IMR-90 (cell line): ENCODE measurements around the gene NFE2L2. TPM values are rescaled to one million over a fixed set of nuclear protein-coding genes. Genes with fewer than 3 reads are reported as not detected.

Experiments used
- ATAC-seq: fragments of 200-7000 bp; cut with Tn5 transposase; 2 replicates; pipeline ENCODE4 v1.9.1; 2020; ENCODE audit warnings: low read depth, mild to moderate bottlenecking, moderate library complexity
- BruUV-seq: library from RNA; stranded (reverse); fragments of 400-500 nt; replicated peaks from 2 replicates; lab custom pipeline; 2021; lab: Mats Ljungman, UMichigan
- CTCF ChIA-PET: fragments of 300-600 bp; formaldehyde crosslinking; extraction: SDS; loops from one replicate; lab custom pipeline; 2021; ENCODE audit warnings: antibody characterized with exemption; lab: Yijun Ruan, JAX
- POLR2A ChIA-PET: fragments of 300-600 bp; sonication (Branson Sonifier 250); formaldehyde crosslinking; loops from one replicate; lab custom pipeline; 2022; ENCODE audit warnings: antibody characterized with exemption; ENCODE audit not compliant: unreplicated experiment; lab: Charles Lee
- DNase-seq: peaks from one replicate; pipeline ENCODE4 v3.0.0; 2013
- H2AFZ ChIP-seq: replicated peaks from 2 replicates; pipeline ENCODE3; 2013; ENCODE audit warnings: low read length, mild to moderate bottlenecking; ENCODE audit not compliant: poor library complexity
- H2AK5ac ChIP-seq: 2 replicates; pipeline ENCODE4 v1.6.1; 2013; ENCODE audit warnings: low read depth, low read length, inconsistent platforms
- H2AK9ac ChIP-seq: replicated peaks from 2 replicates; pipeline ENCODE3; 2013; ENCODE audit warnings: mild to moderate bottlenecking, low read depth, low read length, moderate library complexity; ENCODE audit not compliant: poor library complexity
- H2BK120ac ChIP-seq: 2 replicates; pipeline ENCODE4 v1.6.1; 2013; ENCODE audit warnings: low read depth, low read length, inconsistent platforms
- H2BK15ac ChIP-seq: 3 replicates; pipeline ENCODE4 v1.6.1; 2013; ENCODE audit warnings: low read depth, low read length, inconsistent platforms
- H2BK20ac ChIP-seq: 2 replicates; pipeline ENCODE4 v1.6.1; 2013; ENCODE audit warnings: low read depth, mild to moderate bottlenecking, inconsistent platforms, low read length, moderate library complexity
- H2BK5ac ChIP-seq: 2 replicates; pipeline ENCODE4 v1.6.1; 2013; ENCODE audit warnings: mild to moderate bottlenecking, low read depth, low read length, inconsistent platforms; ENCODE audit not compliant: poor library complexity, severe bottlenecking
- H3K14ac ChIP-seq: replicated peaks from 2 replicates; pipeline ENCODE4 v1.6.1; 2013; ENCODE audit warnings: low read depth, low read length, inconsistent platforms
- H3K18ac ChIP-seq: 2 replicates; pipeline ENCODE4 v1.6.1; 2013; ENCODE audit warnings: low read depth, low read length, control low read depth
- H3K23ac ChIP-seq: 2 replicates; pipeline ENCODE4 v1.6.1; 2013; ENCODE audit warnings: low read depth, low read length, inconsistent platforms
- H3K27ac ChIP-seq: 2 replicates; pipeline ENCODE4 v1.5.1; 2013; ENCODE audit warnings: mild to moderate bottlenecking, control low read depth, low read length; ENCODE audit not compliant: insufficient read depth
- H3K27me3 ChIP-seq: 2 replicates; pipeline ENCODE4 v1.6.1; 2013; ENCODE audit warnings: low read length; ENCODE audit not compliant: control insufficient read depth, insufficient read depth
- H3K36me3 ChIP-seq: 2 replicates; pipeline ENCODE4 v1.6.1; 2013; ENCODE audit warnings: low read length, mixed read lengths; ENCODE audit not compliant: control insufficient read depth, insufficient read depth
- H3K4ac ChIP-seq: 2 replicates; pipeline ENCODE4 v1.6.1; 2013; ENCODE audit warnings: low read depth, low read length, inconsistent platforms
- H3K4me1 ChIP-seq: 2 replicates; pipeline ENCODE4 v1.6.1; 2013; ENCODE audit warnings: low read length, mixed read lengths; ENCODE audit not compliant: control insufficient read depth, insufficient read depth
- H3K4me2 ChIP-seq: 2 replicates; pipeline ENCODE4 v1.6.1; 2013; ENCODE audit warnings: low read depth, mild to moderate bottlenecking, control low read depth, low read length, moderate library complexity
- H3K4me3 ChIP-seq: 2 replicates; pipeline ENCODE4 v1.5.1; 2013; ENCODE audit warnings: low read depth, mild to moderate bottlenecking, control low read depth, low read length, moderate library complexity; ENCODE audit not compliant: insufficient read depth
- H3K56ac ChIP-seq: 2 replicates; pipeline ENCODE4 v1.6.1; 2013; ENCODE audit warnings: low read length, inconsistent platforms; ENCODE audit not compliant: insufficient read depth; ENCODE audit errors: extremely low read depth
- H3K79me1 ChIP-seq, 2 experiments: 2 replicates each; pipeline ENCODE4 v1.6.1; 2013; ENCODE audit warnings: low read length in 2 of 2, inconsistent platforms in 1 of 2, low read depth in 1 of 2
- H3K9ac ChIP-seq: 2 replicates; pipeline ENCODE4 v1.6.1; 2013; ENCODE audit warnings: low read depth, low read length, control low read depth
- H3K9me1 ChIP-seq: 2 replicates; pipeline ENCODE4 v1.6.1; 2013; ENCODE audit warnings: low read length, inconsistent platforms; ENCODE audit not compliant: insufficient read depth
- H3K9me3 ChIP-seq: 2 replicates; pipeline ENCODE4 v1.6.1; 2013; ENCODE audit warnings: low read length; ENCODE audit not compliant: control insufficient read depth, insufficient read depth
- H4K20me1 ChIP-seq: 2 replicates; pipeline ENCODE4 v1.6.1; 2013; ENCODE audit warnings: low read length, inconsistent platforms; ENCODE audit not compliant: insufficient read depth
- H4K5ac ChIP-seq: 2 replicates; pipeline ENCODE4 v1.6.1; 2013; ENCODE audit warnings: mild to moderate bottlenecking, low read depth, low read length, control low read depth
- H4K8ac ChIP-seq, 2 experiments: 2 replicates each; pipeline ENCODE4 v1.6.1; 2013; ENCODE audit warnings: low read depth in 2 of 2, low read length in 2 of 2, control low read depth in 1 of 2, inconsistent platforms in 1 of 2
- H4K91ac ChIP-seq: 2 replicates; pipeline ENCODE4 v1.6.1; 2013; ENCODE audit warnings: low read depth, low read length, inconsistent platforms; ENCODE audit not compliant: insufficient read depth
- CEBPB ChIP-seq: IDR thresholded peaks from 2 replicates; pipeline ENCODE4 v1.6.1; 2012; ENCODE audit warnings: low read depth, low read length, improper control_type of control experiment
- CHD1 ChIP-seq: IDR thresholded peaks from 2 replicates; pipeline ENCODE4 v1.6.1; 2012; ENCODE audit warnings: low read depth, low read length, improper control_type of control experiment
- FOS ChIP-seq: fragments of 150-350 bp; IDR thresholded peaks from 2 replicates; pipeline ENCODE4 v1.6.1; 2016; ENCODE audit warnings: low read depth, low read length
- MAFK ChIP-seq: IDR thresholded peaks from 2 replicates; pipeline ENCODE4 v1.6.1; 2012; ENCODE audit warnings: low read depth, low read length, improper control_type of control experiment
- MXI1 ChIP-seq: IDR thresholded peaks from 2 replicates; pipeline ENCODE4 v1.6.1; 2012; ENCODE audit warnings: low read depth, mild to moderate bottlenecking, low read length, moderate library complexity, borderline replicate concordance
- NFE2L2 ChIP-seq: fragments of 150-350 bp; IDR thresholded peaks from 2 replicates; pipeline ENCODE4 v1.6.1; 2016; ENCODE audit warnings: low read depth, mild to moderate bottlenecking, low read length
- POLR2A ChIP-seq: IDR thresholded peaks from 2 replicates; pipeline ENCODE4 v1.6.1; 2012; ENCODE audit warnings: mild to moderate bottlenecking, low read depth, low read length
- RAD21 ChIP-seq: IDR thresholded peaks from 2 replicates; pipeline ENCODE4 v1.6.1; 2012; ENCODE audit warnings: low read length, improper control_type of control experiment
- RCOR1 ChIP-seq: IDR thresholded peaks from 2 replicates; pipeline ENCODE4 v1.6.1; 2012; ENCODE audit warnings: mild to moderate bottlenecking, low read length, improper control_type of control experiment; ENCODE audit not compliant: insufficient replicate concordance
- RFX5 ChIP-seq: IDR thresholded peaks from 2 replicates; pipeline ENCODE4 v1.8.0; 2012; ENCODE audit warnings: low read depth, mild to moderate bottlenecking, low read length, moderate library complexity
- SMC3 ChIP-seq: fragments of 150-350 bp; IDR thresholded peaks from 2 replicates; pipeline ENCODE4 v1.6.1; 2016; ENCODE audit warnings: low read depth, mild to moderate bottlenecking, antibody characterized with exemption, low read length, moderate library complexity
- WGBS, 2 experiments: methylation state at CpG; one replicate each; pipeline versions ENCODE4 v1.1.5 to v1.1.7; 2013; ENCODE audit warnings: missing lambda C conversion rate in 2 of 2; ENCODE audit not compliant: insufficient read length in 1 of 2; ENCODE audit errors: extremely low coverage in 2 of 2; 5-methylcytosine and 5-hydroxymethylcytosine counted together
- dilution Hi-C: fragments of 300-500 bp; cut with HindIII; formaldehyde crosslinking; loops from one replicate; pipeline ENCODE4 v1.14.3; 2018; ENCODE audit warnings: low sequenced_read_pairs; ENCODE audit not compliant: unreplicated experiment
- in situ Hi-C: fragments of 300-500 bp; cut with MboI; formaldehyde crosslinking; loops from 3 replicates; pipeline ENCODE4 v1.14.3; 2019; ENCODE audit warnings: low sequenced_read_pairs, inconsistent platforms, mixed read lengths
- intact Hi-C: fragments of 100-400 bp; cut with micrococcal nuclease; formaldehyde crosslinking; loops from 2 replicates; pipeline ENCODE4 v1.10.0; 2022
- polyA plus RNA-seq, 3 experiments: library from polyadenylated mRNA; depleted of rRNA; stranded (reverse); fragments of >200 nt; gene quantifications; 2 replicates each; pipeline ENCODE4 v1.2.3, GENCODE V29; 2012; ENCODE audit warnings: low replicate concordance in 1 of 3
- total RNA-seq: library from RNA; depleted of rRNA; stranded (reverse); fragments of >200 nt; gene quantifications from 2 replicates; pipeline ENCODE4 v1.2.3, GENCODE V29; 2012
- TF ChIP-seq, protein P1 (sequence below): fragments of 150-350 bp; IDR thresholded peaks from 2 replicates; pipeline ENCODE4 v1.6.1; 2016; ENCODE audit warnings: low read depth, mild to moderate bottlenecking, low read length, moderate library complexity, borderline replicate concordance
- TF ChIP-seq, protein P2 (sequence below): conservative IDR thresholded peaks from 2 replicates; pipeline ENCODE4 v1.5.1; 2012; ENCODE audit warnings: mild to moderate bottlenecking, low read depth, low read length, improper control_type of control experiment
- TF ChIP-seq, protein P3 (sequence below): fragments of 150-350 bp; IDR thresholded peaks from 2 replicates; pipeline ENCODE4 v1.6.1; 2017; ENCODE audit warnings: mild to moderate bottlenecking, antibody characterized with exemption, low read length, low read depth

NFE2L2 gene
- total and polyA plus RNA-seq, 2 of the 4 experiments (the other 2 are of a cell fraction): 72.7 to 83.5 TPM

DNA sequence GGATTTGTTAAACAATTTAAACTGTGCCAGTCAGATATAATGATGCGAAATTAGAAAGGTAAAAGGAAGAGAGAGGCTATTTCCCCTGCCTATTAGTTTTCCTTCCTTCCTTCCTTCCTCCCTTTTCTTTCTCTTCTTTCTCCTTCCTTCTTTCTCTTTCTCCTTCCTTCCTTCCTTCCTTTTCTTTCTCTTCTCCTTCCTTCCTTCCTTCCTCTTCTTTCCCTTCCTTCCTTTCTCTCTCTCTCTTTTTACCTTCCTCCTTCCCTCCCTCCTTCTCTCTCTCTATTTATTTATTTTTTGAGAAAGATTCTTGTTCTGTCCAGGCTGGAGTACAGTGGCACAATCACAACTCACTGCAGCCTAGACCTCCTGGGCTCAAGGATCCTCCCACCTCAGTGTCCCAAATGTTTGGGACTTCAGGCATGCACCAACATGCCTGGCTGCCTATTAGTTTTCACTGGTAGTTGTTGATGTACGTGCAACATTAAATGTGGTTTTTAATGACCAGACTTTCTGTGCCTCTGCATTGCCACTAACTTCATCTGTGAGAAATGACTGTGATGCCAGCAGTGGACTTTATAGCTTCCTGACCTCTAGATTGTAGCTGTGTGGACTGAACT, 48.7 kb upstream of the NFE2L2 start (continued):
- TF ChIP-seq CHD1: no peak

DNA sequence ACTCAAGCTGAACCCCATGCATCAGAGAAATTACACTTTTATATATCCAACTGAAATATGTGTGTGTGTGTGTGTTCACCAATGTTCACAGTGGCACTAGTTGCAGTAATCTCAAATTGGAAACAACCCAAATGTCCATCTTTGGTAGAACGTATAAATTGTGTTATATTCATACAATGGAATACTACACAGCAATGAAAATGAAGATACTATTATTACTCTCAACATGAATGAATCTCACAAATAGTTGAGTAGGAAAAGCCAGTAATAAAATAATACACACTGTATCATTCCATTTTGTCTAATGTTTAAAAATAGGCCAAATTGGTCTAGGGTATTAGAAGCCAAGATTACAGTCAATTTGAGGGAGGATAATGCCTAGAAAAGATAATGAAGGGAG, 48.0 kb upstream of the NFE2L2 start:
- Histone ChIP-seq H4K8ac (no peak overlapping the region), H3K4me3 (no peak overlapping the region), H3K9me1 (peaks cover 8% of the 10 kb centered on the region; the same call in 1 of the 2 replicates), H3K23ac (no peak overlapping the region), H3K9ac (no peak overlapping the region), H2BK20ac (no peak overlapping the region), H2BK120ac (no peak overlapping the region), H3K14ac (no peak overlapping the region), H4K91ac (no peak overlapping the region), H2BK15ac (no peak overlapping the region), H3K56ac (no peak overlapping the region), H3K4me1 (peaks cover 7% of the 10 kb centered on the region), H3K36me3 (no peaks in the 10 kb centered on the region), H3K79me1 (no peaks in the 10 kb centered on the region; a peak in 1 of 4 replicates), H3K4me2 (no peak overlapping the region), H4K20me1 (no peaks in the 10 kb centered on the region), H3K4ac (no peak overlapping the region), H4K5ac (no peak overlapping the region), H2AK5ac (no peak overlapping the region), H3K9me3 (no peaks in the 10 kb centered on the region), H3K27me3 (no peaks in the 10 kb centered on the region), H2AFZ (no peak overlapping the region), H3K18ac (no peak overlapping the region), H2AK9ac (no peak overlapping the region), H3K27ac (no peak overlapping the region), H2BK5ac (peak overlapping the region; percentile 67)
- in situ Hi-C loops (no loop called here), dilution Hi-C loops (no loop called here), intact Hi-C loops (loop anchor here (5.0 kb wide), 1 partner anchor 35 kb away; no protein-coding TSS in a partner anchor)
- POLR2A ChIA-PET: no interaction called here
- no CpG with 5 or more reads among the region's 1 CpG for WGBS, 2 experiments
- CTCF ChIA-PET: no interaction called here
- no TSS peak for BruUV-seq
- no peak for ATAC-seq
- no peak for DNase-seq
- TF ChIP-seq CHD1 (no peak), RAD21 (no peak), CEBPB (no peak), POLR2A (no peak), RCOR1 (no peak), RFX5 (no peak), FOS (no peak), MAFK (no peak), SMC3 (no peak), MXI1 (no peak), NFE2L2 (no peak)
- TF ChIP-seq, protein P1, sequence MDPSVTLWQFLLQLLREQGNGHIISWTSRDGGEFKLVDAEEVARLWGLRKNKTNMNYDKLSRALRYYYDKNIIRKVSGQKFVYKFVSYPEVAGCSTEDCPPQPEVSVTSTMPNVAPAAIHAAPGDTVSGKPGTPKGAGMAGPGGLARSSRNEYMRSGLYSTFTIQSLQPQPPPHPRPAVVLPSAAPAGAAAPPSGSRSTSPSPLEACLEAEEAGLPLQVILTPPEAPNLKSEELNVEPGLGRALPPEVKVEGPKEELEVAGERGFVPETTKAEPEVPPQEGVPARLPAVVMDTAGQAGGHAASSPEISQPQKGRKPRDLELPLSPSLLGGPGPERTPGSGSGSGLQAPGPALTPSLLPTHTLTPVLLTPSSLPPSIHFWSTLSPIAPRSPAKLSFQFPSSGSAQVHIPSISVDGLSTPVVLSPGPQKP: no peak
- TF ChIP-seq, protein P2, sequence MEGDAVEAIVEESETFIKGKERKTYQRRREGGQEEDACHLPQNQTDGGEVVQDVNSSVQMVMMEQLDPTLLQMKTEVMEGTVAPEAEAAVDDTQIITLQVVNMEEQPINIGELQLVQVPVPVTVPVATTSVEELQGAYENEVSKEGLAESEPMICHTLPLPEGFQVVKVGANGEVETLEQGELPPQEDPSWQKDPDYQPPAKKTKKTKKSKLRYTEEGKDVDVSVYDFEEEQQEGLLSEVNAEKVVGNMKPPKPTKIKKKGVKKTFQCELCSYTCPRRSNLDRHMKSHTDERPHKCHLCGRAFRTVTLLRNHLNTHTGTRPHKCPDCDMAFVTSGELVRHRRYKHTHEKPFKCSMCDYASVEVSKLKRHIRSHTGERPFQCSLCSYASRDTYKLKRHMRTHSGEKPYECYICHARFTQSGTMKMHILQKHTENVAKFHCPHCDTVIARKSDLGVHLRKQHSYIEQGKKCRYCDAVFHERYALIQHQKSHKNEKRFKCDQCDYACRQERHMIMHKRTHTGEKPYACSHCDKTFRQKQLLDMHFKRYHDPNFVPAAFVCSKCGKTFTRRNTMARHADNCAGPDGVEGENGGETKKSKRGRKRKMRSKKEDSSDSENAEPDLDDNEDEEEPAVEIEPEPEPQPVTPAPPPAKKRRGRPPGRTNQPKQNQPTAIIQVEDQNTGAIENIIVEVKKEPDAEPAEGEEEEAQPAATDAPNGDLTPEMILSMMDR: no peak
- TF ChIP-seq, protein P3, sequence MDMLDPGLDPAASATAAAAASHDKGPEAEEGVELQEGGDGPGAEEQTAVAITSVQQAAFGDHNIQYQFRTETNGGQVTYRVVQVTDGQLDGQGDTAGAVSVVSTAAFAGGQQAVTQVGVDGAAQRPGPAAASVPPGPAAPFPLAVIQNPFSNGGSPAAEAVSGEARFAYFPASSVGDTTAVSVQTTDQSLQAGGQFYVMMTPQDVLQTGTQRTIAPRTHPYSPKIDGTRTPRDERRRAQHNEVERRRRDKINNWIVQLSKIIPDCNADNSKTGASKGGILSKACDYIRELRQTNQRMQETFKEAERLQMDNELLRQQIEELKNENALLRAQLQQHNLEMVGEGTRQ: no peak
